GM18868 (cell line): ENCODE results near the gene TBCD.

Experiments
- ATAC-seq: cut with Tn5 transposase; IDR thresholded peaks from one replicate; pipeline ENCODE4 v1.9.1; 2021; ENCODE audit warnings: mild to moderate bottlenecking, moderate library complexity; ENCODE audit not compliant: unreplicated experiment

The TBCD gene

GRCh38 chr17:82918508-82918907, 166.6 kb downstream of the TBCD start:
- ATAC-seq = no peak

- no peak for ATAC-seq
These were observed 168.3 kb downstream of the TBCD start for GRCh38 chr17:82920150-82920549.

GRCh38 chr17:82920715-82921114, 168.8 kb downstream of the TBCD start:
- no peak for ATAC-seq

- ATAC-seq = no peak
These were observed 169.6 kb downstream of the TBCD start for GRCh38 chr17:82921426-82921825.

GRCh38 chr17:82922646-82923045, 170.8 kb downstream of the TBCD start:
- ATAC-seq = no peak

- no peak for ATAC-seq
These were observed 171.7 kb downstream of the TBCD start for GRCh38 chr17:82923366-82924113.

- ATAC-seq = no peak
These were observed 172.3 kb downstream of the TBCD start for GRCh38 chr17:82924214-82924613.

GRCh38 chr17:82924812-82925211, 172.9 kb downstream of the TBCD start:
- ATAC-seq = no peak

- ATAC-seq = no peak
These were observed 173.5 kb downstream of the TBCD start for GRCh38 chr17:82925336-82925735.

- no peak for ATAC-seq
These were observed 174.2 kb downstream of the TBCD start for GRCh38 chr17:82926081-82926480.

GRCh38 chr17:82926716-82927115, 174.9 kb downstream of the TBCD start:
- ATAC-seq = no peak

- no peak for ATAC-seq
These were observed 175.4 kb downstream of the TBCD start for GRCh38 chr17:82927311-82927660.

GRCh38 chr17:82927661-82928601, 176.1 kb downstream of the TBCD start:
- no peak for ATAC-seq

- no peak for ATAC-seq
These were observed 177.3 kb downstream of the TBCD start for GRCh38 chr17:82929011-82929622.

- ATAC-seq = no peak
These were observed 177.8 kb downstream of the TBCD start for GRCh38 chr17:82929676-82930042.

GRCh38 chr17:82930043-82930923, 178.4 kb downstream of the TBCD start:
- no peak for ATAC-seq

- ATAC-seq = no peak
These were observed 179.2 kb downstream of the TBCD start for GRCh38 chr17:82930924-82931698.

GRCh38 chr17:82931699-82932517, 180.0 kb downstream of the TBCD start:
- no peak for ATAC-seq
